Type B pancreatic cell (in vitro differentiated cells): ENCODE measurements around the gene IGFBP6. TPM values are rescaled to one million over a fixed set of nuclear protein-coding genes. Genes with fewer than 3 reads are reported as not detected.
A peak's percentile ranks its signal among the peaks of the same experiment; 100 is the strongest.

Source experiments
- DNase-seq: peaks from one replicate; pipeline ENCODE4 v3.0.0; 2021; ENCODE audit warnings: mixed read lengths; ENCODE audit not compliant: unreplicated experiment; ENCODE audit errors: extremely low spot score
- H3K27ac Mint-ChIP-seq: 2 replicates; pipeline ENCODE4 v1.8.0; 2021; ENCODE audit warnings: mild to moderate bottlenecking, mixed read lengths
- H3K27me3 Mint-ChIP-seq: 2 replicates; pipeline ENCODE4 v1.8.0; 2021; ENCODE audit warnings: mixed read lengths
- H3K36me3 Mint-ChIP-seq: 2 replicates; pipeline ENCODE4 v1.8.0; 2021; ENCODE audit warnings: mixed read lengths
- H3K4me1 Mint-ChIP-seq: one replicate; pipeline ENCODE4 v1.8.0; 2021; ENCODE audit warnings: mixed read lengths; ENCODE audit not compliant: unreplicated experiment
- H3K4me3 Mint-ChIP-seq: 2 replicates; pipeline ENCODE4 v1.8.0; 2021; ENCODE audit warnings: mild to moderate bottlenecking, mixed read lengths
- H3K9me3 Mint-ChIP-seq: 2 replicates; pipeline ENCODE4 v1.8.0; 2021; ENCODE audit warnings: mixed read lengths
- total RNA-seq: library from RNA; stranded (reverse); gene quantifications from 2 replicates; pipeline ENCODE4 v1.2.1, GENCODE V29; 2021; ENCODE audit warnings: low replicate concordance
- TF ChIP-seq, protein P1 (sequence below): fragments of 200-600 bp; sonication (generic); conservative IDR thresholded peaks from 2 replicates; pipeline ENCODE4 v1.5.0; 2021; ENCODE audit warnings: antibody characterized with exemption, mild to moderate bottlenecking

IGFBP6 gene
- total RNA-seq, 1 donor from 2014 or later, result 25.1 TPM

DNA sequence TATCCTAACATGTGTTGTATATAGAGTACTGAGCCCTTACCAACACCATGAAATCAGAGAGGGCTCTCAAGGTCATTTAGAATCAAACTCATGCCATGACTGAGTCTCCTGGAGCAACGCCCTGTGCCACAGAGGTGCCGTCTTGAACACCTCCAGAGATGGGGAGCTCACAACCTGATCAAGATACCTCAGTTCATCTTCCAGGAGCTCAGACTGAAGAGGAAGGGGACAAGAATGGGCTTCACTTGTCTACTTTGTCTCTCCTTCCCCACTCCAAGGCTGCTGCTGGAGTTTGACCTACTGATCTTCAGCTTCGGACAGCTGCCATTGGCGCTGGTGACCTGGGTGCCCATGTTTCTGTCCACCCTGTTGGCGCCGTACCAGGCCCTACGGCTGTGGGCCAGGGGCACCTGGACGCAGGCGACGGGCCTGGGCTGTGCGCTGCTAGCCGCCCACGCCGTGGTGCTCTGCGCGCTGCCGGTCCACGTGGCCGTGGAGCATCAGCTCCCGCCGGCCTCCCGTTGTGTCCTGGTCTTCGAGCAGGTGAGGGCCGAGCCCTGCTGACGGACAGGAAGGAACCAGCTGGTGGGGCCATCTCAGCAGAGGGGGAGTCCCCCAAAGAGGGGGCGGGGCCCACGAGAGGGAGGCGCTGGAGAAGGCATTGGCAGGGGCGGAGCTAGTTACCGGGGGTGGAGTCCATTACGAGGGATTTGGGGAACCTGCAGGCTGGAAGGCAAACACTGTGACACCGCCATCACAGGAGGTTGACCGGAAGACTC is 17.8 kb downstream of the IGFBP6 start:
- DNase-seq, result no peak
- no peak overlapping the region for H3K4me3 Mint-ChIP-seq
- H3K4me1 Mint-ChIP-seq, result peaks cover 5% of the 10 kb centered on the region
- H3K9me3 Mint-ChIP-seq, result no peaks in the 10 kb centered on the region
- no peaks in the 10 kb centered on the region for H3K36me3 Mint-ChIP-seq
- TF ChIP-seq, protein P1, sequence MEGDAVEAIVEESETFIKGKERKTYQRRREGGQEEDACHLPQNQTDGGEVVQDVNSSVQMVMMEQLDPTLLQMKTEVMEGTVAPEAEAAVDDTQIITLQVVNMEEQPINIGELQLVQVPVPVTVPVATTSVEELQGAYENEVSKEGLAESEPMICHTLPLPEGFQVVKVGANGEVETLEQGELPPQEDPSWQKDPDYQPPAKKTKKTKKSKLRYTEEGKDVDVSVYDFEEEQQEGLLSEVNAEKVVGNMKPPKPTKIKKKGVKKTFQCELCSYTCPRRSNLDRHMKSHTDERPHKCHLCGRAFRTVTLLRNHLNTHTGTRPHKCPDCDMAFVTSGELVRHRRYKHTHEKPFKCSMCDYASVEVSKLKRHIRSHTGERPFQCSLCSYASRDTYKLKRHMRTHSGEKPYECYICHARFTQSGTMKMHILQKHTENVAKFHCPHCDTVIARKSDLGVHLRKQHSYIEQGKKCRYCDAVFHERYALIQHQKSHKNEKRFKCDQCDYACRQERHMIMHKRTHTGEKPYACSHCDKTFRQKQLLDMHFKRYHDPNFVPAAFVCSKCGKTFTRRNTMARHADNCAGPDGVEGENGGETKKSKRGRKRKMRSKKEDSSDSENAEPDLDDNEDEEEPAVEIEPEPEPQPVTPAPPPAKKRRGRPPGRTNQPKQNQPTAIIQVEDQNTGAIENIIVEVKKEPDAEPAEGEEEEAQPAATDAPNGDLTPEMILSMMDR, result no peak
- H3K27me3 Mint-ChIP-seq, result peaks cover 7% of the 10 kb centered on the region
- H3K27ac Mint-ChIP-seq, result no peak overlapping the region

DNA sequence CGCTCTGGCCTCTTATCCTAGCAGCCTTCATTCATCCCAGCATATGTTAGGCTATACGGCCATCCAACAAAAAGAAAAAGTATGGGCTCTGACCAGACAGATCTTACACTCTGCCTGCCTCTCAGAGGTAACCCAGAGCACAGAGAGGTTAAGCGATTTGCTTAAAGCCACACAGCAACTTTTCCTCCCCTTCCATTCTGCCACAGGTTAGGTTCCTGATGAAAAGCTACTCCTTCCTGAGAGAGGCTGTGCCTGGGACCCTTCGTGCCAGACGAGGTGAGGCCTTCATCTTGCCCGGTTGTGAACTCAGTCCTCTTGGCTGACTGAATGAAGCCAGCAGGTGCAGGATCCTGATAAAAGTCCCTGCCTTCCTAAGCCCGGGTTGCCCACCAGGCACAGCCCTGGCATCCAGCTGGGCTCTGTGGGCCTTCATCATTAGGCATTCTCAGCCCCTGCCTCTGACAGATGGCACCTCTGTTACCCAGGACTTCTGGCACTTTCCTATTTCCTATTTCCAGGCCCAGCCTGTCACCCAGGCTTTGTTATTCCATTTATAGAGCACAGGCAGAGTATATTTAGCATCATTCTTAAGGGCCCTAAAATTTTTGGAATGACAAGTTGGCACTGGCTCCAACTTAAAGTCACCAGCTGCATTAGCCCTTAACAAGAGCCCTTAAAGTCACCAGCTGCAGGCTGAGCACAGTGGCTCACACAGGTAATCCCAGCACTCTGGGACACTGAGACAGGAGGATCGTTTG is 18.6 kb downstream of the IGFBP6 start:
- Mint-ChIP-seq H3K36me3 (no peaks in the 10 kb centered on the region), H3K27me3 (peaks cover 7% of the 10 kb centered on the region), H3K27ac (no peak overlapping the region), H3K9me3 (no peaks in the 10 kb centered on the region), H3K4me1 (peaks cover 5% of the 10 kb centered on the region), H3K4me3 (no peak overlapping the region)
- DNase-seq, result no peak
- TF ChIP-seq, protein P1, result no peak

DNA sequence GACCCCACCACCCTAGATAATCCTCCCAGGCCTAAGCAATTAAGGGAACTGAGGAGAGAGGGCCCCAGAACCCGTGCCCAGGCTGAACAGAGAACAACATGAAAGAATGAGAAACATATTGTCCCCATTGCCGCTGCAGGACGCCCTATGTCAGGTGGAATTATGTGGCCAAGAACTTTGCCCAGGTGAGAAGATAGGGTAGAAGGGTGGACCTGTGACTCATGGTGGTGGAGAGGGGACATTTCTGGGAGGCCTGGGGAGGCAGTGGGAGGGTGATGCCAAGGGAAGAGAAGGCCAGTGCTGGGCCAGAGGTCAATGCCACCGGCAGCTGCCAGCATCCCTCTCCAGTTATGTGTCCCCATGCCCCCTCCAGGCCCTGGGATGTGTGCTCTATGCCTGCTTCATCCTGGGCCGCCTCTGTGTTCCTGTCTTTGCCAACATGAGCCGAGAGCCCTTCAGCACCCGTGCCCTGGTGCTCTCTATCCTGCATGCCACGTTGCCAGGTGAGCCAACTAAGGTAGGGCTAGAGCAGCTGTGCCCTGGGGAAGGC is 21.4 kb downstream of the IGFBP6 start:
- Mint-ChIP-seq H3K9me3 (no peaks in the 10 kb centered on the region), H3K27me3 (peaks cover 7% of the 10 kb centered on the region), H3K36me3 (no peaks in the 10 kb centered on the region), H3K4me3 (no peak overlapping the region), H3K27ac (no peak overlapping the region), H3K4me1 (peaks cover 5% of the 10 kb centered on the region)
- TF ChIP-seq, protein P1, result no peak
- no peak for DNase-seq

DNA sequence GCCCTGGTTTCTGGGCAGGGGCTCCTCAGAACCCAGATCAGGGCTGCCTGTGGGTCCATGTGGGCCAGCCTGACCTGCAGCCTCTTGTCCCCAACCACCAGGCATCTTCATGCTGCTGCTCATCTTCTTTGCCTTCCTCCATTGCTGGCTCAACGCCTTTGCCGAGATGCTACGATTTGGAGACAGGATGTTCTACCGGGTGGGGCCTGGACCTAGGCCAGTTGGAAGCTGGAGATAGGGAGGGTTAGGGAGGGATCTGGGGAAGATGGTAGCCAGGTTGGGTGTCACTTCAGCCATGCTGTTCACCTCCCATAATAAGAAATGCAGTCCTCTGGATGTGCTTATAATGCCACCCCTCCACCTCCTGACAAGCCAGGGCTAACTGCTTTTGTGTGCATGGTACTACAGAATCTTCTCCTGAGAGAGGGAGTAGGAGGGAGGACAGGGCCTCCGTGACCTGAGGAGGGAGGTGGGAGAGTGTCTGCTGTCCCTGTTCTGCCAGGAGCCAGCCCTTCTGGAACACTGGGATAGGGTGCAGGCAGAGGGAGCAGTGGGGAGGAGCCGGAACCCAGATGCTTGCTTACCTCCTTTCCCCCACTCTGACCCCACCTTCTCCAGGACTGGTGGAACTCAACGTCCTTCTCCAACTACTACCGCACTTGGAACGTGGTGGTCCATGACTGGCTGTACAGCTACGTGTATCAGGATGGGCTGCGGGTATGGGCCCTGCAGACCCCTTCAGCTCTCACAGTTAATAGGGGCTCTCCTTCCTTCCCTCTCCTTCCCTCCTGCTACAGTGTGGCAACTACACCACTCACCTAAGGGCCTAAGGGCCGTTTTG is 23.4 kb downstream of the IGFBP6 start:
- peak; percentile 60 for DNase-seq
- Mint-ChIP-seq H3K36me3 (no peaks in the 10 kb centered on the region), H3K27me3 (peaks cover 7% of the 10 kb centered on the region), H3K27ac (no peak overlapping the region), H3K9me3 (no peaks in the 10 kb centered on the region), H3K4me3 (no peak overlapping the region), H3K4me1 (peaks cover 5% of the 10 kb centered on the region)
- TF ChIP-seq, protein P1, result no peak

DNA sequence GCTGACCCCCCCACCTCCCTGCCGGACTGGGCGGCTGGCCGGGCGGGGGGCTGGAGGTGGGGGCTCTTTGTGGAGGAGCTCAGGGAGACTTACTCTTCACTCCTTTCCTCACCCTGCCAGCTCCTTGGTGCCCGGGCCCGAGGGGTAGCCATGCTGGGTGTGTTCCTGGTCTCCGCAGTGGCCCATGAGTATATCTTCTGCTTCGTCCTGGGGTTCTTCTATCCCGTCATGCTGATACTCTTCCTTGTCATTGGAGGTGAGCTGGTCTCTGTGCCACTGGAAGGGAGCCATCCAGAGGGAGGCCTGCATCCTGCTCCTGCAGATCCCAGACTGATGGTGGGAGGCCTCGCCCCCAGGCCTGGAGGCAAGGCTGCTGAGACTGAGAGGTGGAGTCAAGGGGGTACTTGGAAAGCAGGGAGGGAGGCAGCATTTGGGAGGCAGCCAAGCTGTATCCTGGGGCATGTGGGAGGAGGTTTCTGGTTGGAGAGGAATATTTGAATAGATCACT is 25.5 kb downstream of the IGFBP6 start:
- peak; percentile 65 for DNase-seq
- H3K4me3 Mint-ChIP-seq, result peak overlapping the region; percentile 73
- H3K27ac Mint-ChIP-seq, result no peak overlapping the region
- H3K27me3 Mint-ChIP-seq, result peaks cover 7% of the 10 kb centered on the region
- no peaks in the 10 kb centered on the region for H3K9me3 Mint-ChIP-seq
- peaks cover 5% of the 10 kb centered on the region for H3K4me1 Mint-ChIP-seq
- no peaks in the 10 kb centered on the region for H3K36me3 Mint-ChIP-seq
- TF ChIP-seq, protein P1, result no peak
